HFFc6 (cell line): Measurements from ENCODE around the gene MCRIP1. TPM values are rescaled to one million over a fixed set of nuclear protein-coding genes. Genes with fewer than 3 reads are reported as not detected.

Experiments used
- DNase-seq: peaks from one replicate; pipeline ENCODE4 v3.0.0-alpha.2; 2018
- H3K27ac Mint-ChIP-seq: 2 replicates; pipeline ENCODE4 v1.8.0; 2020; ENCODE audit warnings: mild to moderate bottlenecking, mixed read lengths
- H3K27me3 Mint-ChIP-seq: 2 replicates; pipeline ENCODE4 v1.8.0; 2021; ENCODE audit warnings: mild to moderate bottlenecking, moderate library complexity, mixed read lengths; ENCODE audit not compliant: insufficient read depth
- H3K36me3 Mint-ChIP-seq: 2 replicates; pipeline ENCODE4 v1.8.0; 2021; ENCODE audit warnings: low read depth, mixed read lengths
- H3K4me1 Mint-ChIP-seq: 2 replicates; pipeline ENCODE4 v1.8.0; 2020; ENCODE audit warnings: low read depth, mixed read lengths
- H3K4me3 Mint-ChIP-seq: 2 replicates; pipeline ENCODE4 v1.8.0; 2020; ENCODE audit warnings: mild to moderate bottlenecking, moderate library complexity, mixed read lengths
- H3K9me3 Mint-ChIP-seq: 2 replicates; pipeline ENCODE4 v1.8.0; 2020; ENCODE audit warnings: mild to moderate bottlenecking, mixed read lengths
- CTCF ChIP-seq: fragments of 200-600 bp; sonication (generic); IDR thresholded peaks from 2 replicates; pipeline ENCODE4 v1.5.0; 2021; ENCODE audit warnings: antibody characterized with exemption, mild to moderate bottlenecking
- total RNA-seq, 6 experiments: library from RNA; stranded (reverse); fragmentation: NEBNext Ultra II Directional; extraction: Animal tissue kit (Norgen Biotek cat#: 25700); gene quantifications; 2 replicates in 1 of 6; 3 replicates in 5 of 6; pipeline ENCODE4 v1.2.3, GENCODE V29; 2021

MCRIP1 gene
- total RNA-seq, 6 experiments from 2014 or later = 88.0 to 103 (median 92.8) TPM

GRCh38 chr17:81823820-81824550 lies 9.1 kb downstream of the MCRIP1 start:
- no peak overlapping the region for H3K27ac Mint-ChIP-seq
- H3K9me3 Mint-ChIP-seq = no peaks in the 10 kb centered on the region
- H3K36me3 Mint-ChIP-seq = no peaks in the 10 kb centered on the region
- H3K27me3 Mint-ChIP-seq = no peaks in the 10 kb centered on the region
- no peak for TF ChIP-seq CTCF
- no peak overlapping the region for H3K4me3 Mint-ChIP-seq
- DNase-seq = no peak
- H3K4me1 Mint-ChIP-seq = no peaks in the 10 kb centered on the region

GRCh38 chr17:81822996-81823819 lies 9.9 kb downstream of the MCRIP1 start:
- H3K27me3 Mint-ChIP-seq = no peaks in the 10 kb centered on the region
- no peak for DNase-seq
- H3K4me1 Mint-ChIP-seq = no peaks in the 10 kb centered on the region
- no peak overlapping the region for H3K27ac Mint-ChIP-seq
- H3K9me3 Mint-ChIP-seq = no peaks in the 10 kb centered on the region
- no peak for TF ChIP-seq CTCF
- H3K36me3 Mint-ChIP-seq = no peaks in the 10 kb centered on the region
- H3K4me3 Mint-ChIP-seq = no peak overlapping the region

- H3K4me1 Mint-ChIP-seq = no peaks in the 10 kb centered on the region
- H3K27ac Mint-ChIP-seq = no peak overlapping the region
- H3K36me3 Mint-ChIP-seq = no peaks in the 10 kb centered on the region
- H3K27me3 Mint-ChIP-seq = no peaks in the 10 kb centered on the region
- H3K9me3 Mint-ChIP-seq = no peaks in the 10 kb centered on the region
- H3K4me3 Mint-ChIP-seq = no peak overlapping the region
- no peak for DNase-seq
- no peak for TF ChIP-seq CTCF
Measured at GRCh38 chr17:81822312-81822637, 10.8 kb downstream of the MCRIP1 start.

- H3K9me3 Mint-ChIP-seq = no peaks in the 10 kb centered on the region
- H3K27ac Mint-ChIP-seq = no peak overlapping the region
- H3K27me3 Mint-ChIP-seq = no peaks in the 10 kb centered on the region
- peaks cover 4% of the 10 kb centered on the region for H3K4me1 Mint-ChIP-seq
- peak; percentile 14 for DNase-seq
- peak; percentile 70 for TF ChIP-seq CTCF
- H3K4me3 Mint-ChIP-seq = no peak overlapping the region
- no peaks in the 10 kb centered on the region for H3K36me3 Mint-ChIP-seq
Measured at GRCh38 chr17:81821603-81822311, 11.3 kb downstream of the MCRIP1 start.

- H3K9me3 Mint-ChIP-seq = no peaks in the 10 kb centered on the region
- no peak for DNase-seq
- H3K36me3 Mint-ChIP-seq = no peaks in the 10 kb centered on the region
- no peak for TF ChIP-seq CTCF
- peaks cover 10% of the 10 kb centered on the region for H3K4me1 Mint-ChIP-seq
- H3K27me3 Mint-ChIP-seq = no peaks in the 10 kb centered on the region
- H3K4me3 Mint-ChIP-seq = no peak overlapping the region
- H3K27ac Mint-ChIP-seq = no peak overlapping the region
Measured at GRCh38 chr17:81821147-81821546, 11.9 kb downstream of the MCRIP1 start.
